NCI-H345 (cell line): ENCODE data around the gene FBN1.

Experiments
- DNase-seq: peaks from one replicate; lab custom pipeline; 2025; lab: John Stamatoyannopoulos, UW

Gene FBN1

GRCh38 chr15:48645558-48646330 is at the start of gene FBN1:
TSS of gene FBN1 (minus strand) at chr15:48645709. CDS start at chr15:48644769, 940 bp downstream.
- DNase-seq = no peak

- DNase-seq = no peak
These were observed 48.0 kb upstream of the FBN1 start for GRCh38 chr15:48693484-48693883.

- no peak for DNase-seq
These were observed 43.0 kb upstream of the FBN1 start for GRCh38 chr15:48688493-48688892.

- no peak for DNase-seq
These were observed 38.7 kb upstream of the FBN1 start for GRCh38 chr15:48683991-48684765.

GRCh38 chr15:48682942-48683651 is 37.6 kb upstream of the FBN1 start:
- no peak for DNase-seq

- DNase-seq = no peak
These were observed 35.8 kb upstream of the FBN1 start for GRCh38 chr15:48681353-48681752.

GRCh38 chr15:48680841-48681240 is 35.3 kb upstream of the FBN1 start:
- DNase-seq = no peak

GRCh38 chr15:48679952-48680351 is 34.4 kb upstream of the FBN1 start:
- DNase-seq = no peak

GRCh38 chr15:48678851-48679250 is 33.3 kb upstream of the FBN1 start:
- no peak for DNase-seq

GRCh38 chr15:48677821-48678220 is 32.3 kb upstream of the FBN1 start:
- no peak for DNase-seq

GRCh38 chr15:48675436-48675835 is 29.9 kb upstream of the FBN1 start:
- DNase-seq = no peak

- DNase-seq = no peak
These were observed 29.4 kb upstream of the FBN1 start for GRCh38 chr15:48674876-48675275.

- DNase-seq = no peak
These were observed 26.7 kb upstream of the FBN1 start for GRCh38 chr15:48672206-48672605.

GRCh38 chr15:48671103-48672022 is 25.9 kb upstream of the FBN1 start:
- no peak for DNase-seq

- no peak for DNase-seq
These were observed 22.2 kb upstream of the FBN1 start for GRCh38 chr15:48667701-48668100.

- no peak for DNase-seq
These were observed 18.9 kb upstream of the FBN1 start for GRCh38 chr15:48664436-48664835.

GRCh38 chr15:48657950-48658591 is 12.6 kb upstream of the FBN1 start:
- DNase-seq = no peak

- no peak for DNase-seq
These were observed 9.3 kb upstream of the FBN1 start for GRCh38 chr15:48654801-48655200.

GRCh38 chr15:48653913-48654670 is 8.6 kb upstream of the FBN1 start:
- no peak for DNase-seq

GRCh38 chr15:48653216-48653615 is 7.7 kb upstream of the FBN1 start:
- no peak for DNase-seq
